Epithelial cell of proximal tubule (primary cell): ENCODE measurements around the gene ADD2. TPM values are rescaled to one million over a fixed set of nuclear protein-coding genes. Genes with fewer than 3 reads are reported as not detected.

Experiments used
- total RNA-seq: library from RNA; depleted of rRNA; stranded (reverse); fragments of >200 nt; gene quantifications from 2 replicates; pipeline ENCODE4 v1.2.3, GENCODE V29; 2015

ADD2 gene
- total RNA-seq, 1 donor from 2014 or later: 21.3 TPM

Other genes with a start within 250 kb of the ADD2 start
- gene TGFA, start 214.4 kb downstream of the ADD2 start, total RNA-seq: 40.1 and 89.1 TPM in 2 replicates
- not detected in 2 replicates for gene FIGLA, start 22.4 kb upstream of the ADD2 start, total RNA-seq
- gene CLEC4F, start 52.4 kb upstream of the ADD2 start, total RNA-seq: not detected in 2 replicates
- gene CD207, start 67.6 kb upstream of the ADD2 start, total RNA-seq: not detected in 2 replicates
- gene VAX2, start 132.4 kb upstream of the ADD2 start, total RNA-seq: 0.12 and 0.51 TPM in 2 replicates
- 0.81 TPM in 1 of 2 replicates, not detected in the other for gene ATP6V1B1, start 167.7 kb upstream of the ADD2 start, total RNA-seq
- gene ANKRD53, start 210.4 kb upstream of the ADD2 start, total RNA-seq: 0.58 and 0.75 TPM in 2 replicates
- 12.3 and 39.6 TPM in 2 replicates for gene TEX261, start 226.7 kb upstream of the ADD2 start, total RNA-seq